CD4-positive, alpha-beta T cell treated with Interferon alpha-2 for 1 hour (primary cell): ENCODE data around the gene FUT8.
"Not testable (repeated sequence)": the region's sequence is repeated elsewhere in the genome, so short reads cannot be mapped to it uniquely, and the experiment has no call there.

Source experiments
- DNase-seq, 2 donors: peaks; one replicate each; pipeline ENCODE4 v3.0.0-alpha.2; 2020 to 2022

FUT8 gene

DNA sequence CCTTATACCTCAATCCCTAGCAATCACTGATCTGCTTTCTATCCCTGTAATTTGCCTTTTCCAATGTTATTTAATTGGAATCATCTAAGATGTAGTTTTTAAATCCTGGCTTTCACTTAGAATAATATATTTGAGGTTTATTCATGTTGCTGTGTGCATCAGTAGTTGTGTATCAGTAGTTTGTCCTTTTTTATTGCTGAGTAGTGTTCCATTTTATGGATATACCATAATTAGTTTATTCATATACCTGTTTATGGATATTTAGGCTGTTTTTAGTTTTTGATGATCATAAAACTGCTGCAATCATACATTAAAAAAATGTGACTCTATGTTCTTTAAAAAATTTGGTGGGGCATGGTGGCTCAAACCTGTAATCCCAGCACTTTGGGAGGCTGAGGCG is 43.7 kb downstream of the FUT8 start:
- DNase-seq, result no peak

DNA sequence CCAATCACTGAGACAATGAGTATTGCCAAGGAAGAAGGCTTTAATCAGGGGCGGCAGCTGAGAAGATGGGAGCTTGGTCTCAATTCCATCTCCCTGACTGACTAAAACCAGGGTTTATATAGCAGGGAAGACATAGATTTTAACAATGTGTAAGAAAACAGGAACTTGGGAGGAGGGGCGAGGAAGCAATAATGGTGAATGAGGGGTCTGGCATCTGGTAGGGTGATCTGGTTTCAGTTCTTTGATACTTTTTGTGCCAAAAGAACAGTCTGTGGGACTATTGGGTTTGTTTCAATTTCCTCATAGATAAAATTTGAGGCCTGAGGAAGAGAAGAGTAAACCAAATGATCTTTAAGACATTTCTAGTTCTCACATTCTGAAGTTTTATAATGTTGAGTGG is 49.2 kb downstream of the FUT8 start:
- DNase-seq, result no peak

GRCh38 chr14:65462411-65462810 is 49.9 kb downstream of the FUT8 start:
- DNase-seq, result no peak

DNA sequence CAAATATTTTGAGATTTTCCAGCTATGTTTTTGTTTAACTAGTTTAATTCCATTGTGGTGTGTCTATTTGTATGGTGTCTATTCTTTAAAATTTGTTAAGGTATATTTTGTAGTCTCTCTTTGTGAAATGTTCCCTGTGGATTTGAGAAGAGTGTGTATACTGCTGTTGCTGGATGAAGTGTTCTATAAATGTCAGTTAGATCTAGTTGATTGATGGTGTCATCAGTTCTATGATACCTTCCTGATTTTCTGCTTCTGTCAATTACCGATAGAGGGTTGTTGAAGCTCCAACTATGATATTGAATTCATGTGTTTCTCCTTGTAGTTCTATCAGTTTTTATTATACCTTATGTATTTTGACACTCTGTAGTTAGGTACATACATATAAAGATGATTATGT is 53.1 kb downstream of the FUT8 start:
- no peak for DNase-seq

DNA sequence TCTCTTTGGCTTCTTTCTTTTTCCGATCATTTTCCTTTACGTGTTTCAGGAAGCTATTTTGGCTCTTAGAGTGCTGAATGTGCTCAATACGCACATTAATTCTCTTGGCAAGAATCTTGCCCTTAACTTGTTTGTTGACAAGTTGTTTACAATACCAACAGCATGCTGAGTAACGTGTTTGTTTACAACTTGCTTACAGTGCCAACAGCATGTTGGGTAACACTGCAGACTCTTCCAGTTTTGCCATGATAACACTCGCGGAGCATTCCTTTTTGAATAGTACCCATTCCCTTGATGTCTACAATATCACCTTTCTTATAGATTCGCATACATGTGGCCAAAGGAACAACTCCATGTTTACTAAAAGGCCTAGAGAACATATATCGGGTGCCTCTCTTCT is 55.4 kb downstream of the FUT8 start:
- not testable (repeated sequence) for DNase-seq

DNA sequence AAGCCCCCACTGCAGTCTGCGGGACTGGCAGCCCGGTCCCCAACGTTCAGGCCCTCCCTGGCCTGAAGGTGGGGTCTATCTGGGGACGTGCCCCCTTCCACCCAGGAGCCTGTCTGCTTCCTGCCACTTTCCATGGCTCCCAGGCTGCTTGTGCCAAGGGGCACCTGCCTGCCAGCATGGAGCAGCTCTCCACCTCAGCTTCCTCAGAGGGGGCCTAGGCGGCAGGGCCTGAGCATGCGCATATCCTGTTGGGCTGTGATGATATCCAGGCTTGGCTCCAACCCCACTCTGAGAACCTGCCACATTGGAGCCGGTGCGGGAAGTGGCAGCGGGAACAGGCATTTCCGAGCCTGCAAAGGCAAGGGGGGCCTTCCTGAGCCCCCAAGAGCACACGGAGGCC is 57.4 kb downstream of the FUT8 start:
- DNase-seq, result no peak

- DNase-seq, result no peak
Observed at GRCh38 chr14:65470404-65470880, 57.9 kb downstream of the FUT8 start.

DNA sequence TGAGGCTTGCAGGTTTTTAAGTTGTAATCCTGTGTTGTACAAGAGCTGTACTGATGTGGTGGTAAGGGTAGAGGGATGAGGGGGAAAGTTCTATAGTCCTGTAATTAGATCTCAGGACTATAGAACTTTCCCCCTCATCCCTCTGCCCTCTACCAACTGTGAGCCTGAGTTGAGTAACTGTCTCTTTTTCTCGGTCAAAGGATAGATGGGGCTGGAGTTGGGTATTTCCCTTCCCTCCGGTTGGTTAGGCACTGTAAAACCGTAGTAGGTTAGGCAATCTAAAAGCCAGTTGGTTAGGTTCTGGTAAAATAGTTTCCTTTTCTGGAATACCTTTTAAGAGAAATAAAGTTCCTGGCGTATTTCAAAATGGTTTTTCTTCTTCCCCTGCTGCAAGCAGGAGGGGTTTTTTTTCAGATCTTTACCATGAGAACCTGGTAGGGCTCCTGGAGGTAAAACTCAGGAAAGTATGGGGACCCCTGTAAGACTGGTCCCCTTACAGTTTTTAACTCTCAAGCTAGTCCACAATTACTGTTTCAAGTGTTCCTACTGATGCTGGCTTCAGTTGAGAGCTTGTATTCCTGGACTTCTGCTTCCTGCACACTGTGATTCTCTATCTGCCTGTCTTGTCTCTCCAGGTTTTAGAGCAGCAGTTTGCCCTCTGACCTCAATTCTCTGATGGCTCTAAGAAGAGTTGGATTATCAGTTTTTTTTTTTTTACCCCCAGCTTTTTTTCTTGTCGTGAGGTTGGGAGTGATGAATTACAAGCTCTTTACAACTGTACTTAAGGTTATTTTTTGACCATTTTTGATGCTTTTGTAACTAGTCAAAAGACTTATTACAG is 58.7 kb downstream of the FUT8 start:
- no peak for DNase-seq

GRCh38 chr14:65472189-65472588 is 59.7 kb downstream of the FUT8 start:
- DNase-seq, result no peak

GRCh38 chr14:65476273-65476941 is 63.9 kb downstream of the FUT8 start:
- DNase-seq, result no peak

GRCh38 chr14:65476942-65477318 is 64.4 kb downstream of the FUT8 start:
- DNase-seq, result no peak

DNA sequence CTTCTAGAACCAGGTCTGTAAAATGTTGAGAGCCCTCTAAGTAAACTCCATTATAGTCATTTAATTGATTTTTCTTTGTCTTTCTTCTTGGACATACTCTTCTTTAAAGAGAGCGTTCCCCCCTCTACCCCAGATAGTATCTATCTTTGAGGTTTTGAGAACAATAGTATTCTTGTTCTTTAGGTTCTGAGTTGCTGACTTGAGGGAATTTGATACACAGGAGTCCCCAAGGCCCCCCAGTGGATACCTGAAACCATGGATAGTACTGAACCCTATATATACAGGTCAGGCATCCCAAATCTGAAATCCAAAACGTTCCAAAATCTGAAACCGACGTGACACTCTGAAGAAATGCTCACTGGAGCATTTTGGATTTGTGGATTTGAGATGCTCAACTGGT is 65.5 kb downstream of the FUT8 start:
- no peak for DNase-seq

DNA sequence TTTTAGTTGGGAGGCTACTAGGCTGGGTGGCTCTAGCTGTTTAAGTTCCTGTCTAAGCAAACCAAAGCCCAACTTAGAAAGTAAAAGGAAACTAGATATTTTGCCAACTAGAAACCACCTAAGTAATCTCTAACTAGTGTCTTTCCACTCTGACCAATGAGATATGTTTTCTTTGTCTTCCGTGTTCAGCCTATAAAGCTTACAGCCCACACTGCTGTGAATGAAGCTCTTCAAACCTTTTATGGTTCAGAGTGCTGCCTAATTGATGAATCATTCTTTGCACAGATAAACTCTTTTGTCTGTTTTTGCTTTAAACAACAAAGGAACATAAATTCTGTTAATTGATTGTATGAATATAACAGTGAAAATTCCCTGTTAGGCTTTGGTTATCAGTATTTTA is 66.1 kb downstream of the FUT8 start:
- DNase-seq, result peak in 1 of 2 donors; percentile 27

GRCh38 chr14:65479386-65479785 is 66.9 kb downstream of the FUT8 start:
- DNase-seq, result no peak

- DNase-seq, result no peak
Observed at GRCh38 chr14:65482757-65483438, 70.4 kb downstream of the FUT8 start.

DNA sequence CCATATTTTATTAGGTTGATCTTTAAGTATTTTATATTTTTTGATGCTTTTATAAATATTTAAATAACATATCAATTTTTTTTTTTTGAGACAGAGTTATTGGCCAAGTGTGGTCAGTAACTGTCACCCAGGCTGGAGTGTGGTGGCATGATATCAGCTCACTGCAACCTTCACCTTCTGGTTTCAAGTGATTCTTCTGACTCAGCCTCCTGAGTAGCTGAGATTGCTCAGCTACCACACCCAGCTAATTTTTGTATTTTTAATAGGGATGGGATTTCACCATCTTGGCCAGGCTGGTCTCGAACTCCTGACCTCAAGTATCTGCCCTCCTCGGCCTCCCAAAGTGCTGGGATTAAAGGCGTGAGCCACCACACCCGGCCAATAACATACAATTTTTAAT is 71.1 kb downstream of the FUT8 start:
- no peak for DNase-seq

DNA sequence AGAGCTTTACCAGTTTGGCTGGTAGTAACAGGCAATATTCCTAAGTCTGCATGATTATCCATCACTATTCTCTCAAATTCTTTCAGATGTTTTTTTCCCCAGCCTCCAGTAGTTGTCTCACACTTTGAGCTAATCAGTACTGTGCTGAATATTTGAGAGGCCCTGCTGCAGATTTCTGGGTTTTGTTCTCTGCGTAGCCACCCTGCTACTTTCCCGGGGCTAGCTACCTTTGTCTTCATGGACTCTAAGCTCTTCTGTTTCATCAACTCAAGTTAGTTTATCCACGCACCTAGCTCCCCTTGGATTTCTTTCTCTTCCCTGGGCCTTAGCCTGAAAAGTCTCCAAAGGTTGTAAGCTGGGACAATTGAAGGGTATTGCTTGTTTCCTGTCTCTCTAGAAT is 73.0 kb downstream of the FUT8 start:
- no peak for DNase-seq

- DNase-seq, result no peak
Observed at GRCh38 chr14:65486863-65487262, 74.3 kb downstream of the FUT8 start.

DNA sequence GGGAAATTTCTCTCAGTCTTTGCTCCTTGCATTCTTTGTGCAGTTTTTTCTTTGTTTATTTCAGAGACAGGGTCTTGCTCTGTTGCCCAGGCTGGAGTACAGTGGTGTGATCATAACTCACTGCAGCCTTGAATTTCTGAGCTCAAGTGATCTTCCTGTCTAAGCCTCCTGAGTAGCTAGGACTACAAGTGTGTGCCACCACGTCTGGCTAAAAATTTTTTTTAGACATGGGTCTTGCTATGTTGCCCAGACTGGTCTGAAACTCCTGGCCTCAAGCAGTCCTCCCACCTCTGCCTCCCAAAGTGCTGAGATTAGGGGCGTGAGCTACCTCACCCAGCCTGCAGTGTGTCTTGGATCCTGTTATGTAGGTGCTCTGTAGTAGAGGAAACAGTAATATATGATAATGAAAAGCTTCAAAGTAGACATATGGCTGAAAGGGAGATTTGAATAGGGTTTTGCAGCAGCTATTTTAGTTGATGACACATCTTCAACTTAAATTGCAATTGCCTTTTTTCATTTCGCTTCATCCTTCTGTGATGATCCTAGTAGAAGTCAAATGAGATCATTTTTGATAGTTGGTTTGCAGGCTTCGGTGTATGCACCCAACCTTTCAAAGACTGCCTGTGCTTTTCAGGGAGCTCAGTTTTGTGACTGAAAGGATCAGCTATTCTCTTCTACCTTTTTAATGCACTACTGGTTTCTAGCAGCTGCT is 75.4 kb downstream of the FUT8 start:
- no peak for DNase-seq

DNA sequence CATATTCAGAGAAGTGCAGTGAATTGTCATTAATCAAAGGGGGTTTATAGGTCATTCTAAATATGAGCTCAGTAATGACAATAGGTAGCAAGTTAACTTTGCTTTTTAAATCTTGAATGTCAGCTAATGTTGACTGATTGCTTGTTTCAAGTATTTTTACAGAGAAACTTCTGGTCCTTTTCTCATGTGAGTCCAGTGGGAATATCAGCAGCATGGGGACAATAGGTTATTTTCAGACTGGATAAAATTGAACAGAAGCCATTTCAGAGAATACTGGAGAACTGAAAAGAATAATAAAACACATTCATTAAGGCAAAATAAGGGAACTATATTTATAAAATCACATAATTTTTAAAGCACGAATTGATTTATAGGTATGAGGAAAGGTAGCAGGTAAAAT is 78.7 kb downstream of the FUT8 start:
- DNase-seq, result no peak

- DNase-seq, result no peak
Observed at GRCh38 chr14:65492266-65492665, 79.7 kb downstream of the FUT8 start.

- no peak for DNase-seq
Observed at GRCh38 chr14:65495196-65495595, 82.7 kb downstream of the FUT8 start.
